HG03097 (cell line): Measurements from ENCODE around the gene XKRX.

Experiments used
- ATAC-seq: cut with Tn5 transposase; IDR thresholded peaks from one replicate; pipeline ENCODE4 v1.9.1; 2021; ENCODE audit not compliant: unreplicated experiment, low FRiP score

Gene XKRX

GRCh38 chrX:100928660-100929613 is at the start of gene XKRX:
Gene XKRX (minus strand): TSS chrX:100928917. CDS start chrX:100928304, 613 bp downstream.
- no peak for ATAC-seq

- no peak for ATAC-seq
Observed at GRCh38 chrX:100976211-100976610, 47.5 kb upstream of the XKRX start.

DNA sequence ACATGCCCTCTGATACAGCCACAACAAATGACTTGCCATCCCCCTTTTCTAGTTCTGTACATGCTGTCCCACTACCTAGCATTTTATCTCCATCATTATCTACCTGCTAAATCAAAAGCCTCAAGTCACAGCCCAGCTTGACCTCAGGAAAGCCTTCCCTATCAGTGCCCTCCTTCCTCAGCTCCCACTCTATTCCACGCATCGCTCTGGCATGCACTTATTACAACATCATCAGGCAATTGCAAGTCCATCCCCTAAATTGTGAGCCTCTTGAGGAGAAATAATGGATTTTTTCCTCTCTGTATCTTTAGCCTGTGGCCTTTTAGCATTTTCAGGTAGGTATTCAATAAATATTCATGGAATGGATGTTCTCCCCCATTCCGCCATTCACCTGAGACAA is 46.5 kb upstream of the XKRX start:
- no peak for ATAC-seq

DNA sequence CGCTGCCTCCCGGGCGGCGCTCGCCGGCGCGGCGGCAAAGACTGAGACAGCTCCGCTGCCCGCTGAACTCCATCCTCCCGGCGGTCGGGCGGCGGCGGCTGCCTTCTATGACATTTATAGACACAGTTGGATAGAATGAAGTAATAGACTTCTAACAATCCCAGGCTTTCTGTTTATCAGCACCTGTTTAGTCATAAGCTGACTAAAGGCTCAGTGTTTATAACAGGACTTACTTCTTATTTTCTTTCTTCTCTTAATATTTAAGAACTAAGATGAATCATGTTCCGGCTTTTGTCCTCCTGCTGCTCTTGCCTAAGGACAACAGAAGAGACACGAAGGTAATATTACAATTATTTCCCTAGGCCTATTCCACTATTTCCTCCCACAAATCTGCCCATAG is 44.7 kb upstream of the XKRX start:
- no peak for ATAC-seq

GRCh38 chrX:100969936-100970335 is 41.2 kb upstream of the XKRX start:
- ATAC-seq: no peak

GRCh38 chrX:100969408-100969807 is 40.7 kb upstream of the XKRX start, which contains the start of gene ARL13A:
Gene ARL13A (plus strand): TSS chrX:100969708. CDS start chrX:100973690, 3,982 bp downstream.
- ATAC-seq: no peak

GRCh38 chrX:100964362-100964761 is 35.6 kb upstream of the XKRX start:
- ATAC-seq: no peak

GRCh38 chrX:100962811-100963210 is 34.1 kb upstream of the XKRX start:
- no peak for ATAC-seq

DNA sequence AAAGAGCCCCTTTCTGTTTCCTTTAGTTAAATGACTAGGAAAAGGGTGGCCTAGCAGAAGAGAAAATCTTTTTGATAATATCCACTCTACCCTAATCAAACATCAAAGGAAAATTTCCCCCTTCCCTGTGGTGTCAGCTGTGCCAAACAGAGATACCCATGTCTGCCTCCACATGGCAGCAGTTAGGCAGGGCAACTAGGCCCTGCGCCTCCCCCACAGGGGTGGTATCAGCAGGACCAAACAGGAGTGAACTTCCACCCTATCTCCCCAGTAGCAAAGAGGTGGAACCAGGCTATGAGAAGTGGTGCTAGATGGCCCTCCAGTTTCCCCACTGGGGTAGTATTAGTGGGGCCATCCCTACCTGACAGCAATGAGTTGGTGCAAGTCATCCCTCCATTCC is 19.8 kb upstream of the XKRX start:
- ATAC-seq: no peak

- ATAC-seq: no peak
Observed at GRCh38 chrX:100946299-100946927, 17.7 kb upstream of the XKRX start.

DNA sequence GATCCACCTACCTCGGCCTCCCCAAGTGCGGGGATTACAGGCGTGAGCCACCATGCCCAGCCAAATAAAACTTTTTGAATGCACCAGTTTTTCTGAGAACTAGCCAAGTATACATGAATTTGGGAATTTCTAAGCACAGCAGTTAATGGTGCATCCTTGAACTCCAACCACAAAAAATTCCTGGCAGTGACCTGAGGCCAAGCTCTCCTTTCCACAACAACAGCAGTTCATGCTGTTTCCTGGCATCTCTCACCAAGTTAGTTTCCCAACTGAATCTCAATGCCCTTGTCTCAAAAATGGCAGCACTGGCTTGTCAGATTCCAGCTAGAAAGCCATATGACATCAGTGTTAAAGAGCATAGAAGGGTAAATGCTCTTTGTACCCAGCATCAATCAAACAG is 15.9 kb upstream of the XKRX start:
- ATAC-seq: no peak

DNA sequence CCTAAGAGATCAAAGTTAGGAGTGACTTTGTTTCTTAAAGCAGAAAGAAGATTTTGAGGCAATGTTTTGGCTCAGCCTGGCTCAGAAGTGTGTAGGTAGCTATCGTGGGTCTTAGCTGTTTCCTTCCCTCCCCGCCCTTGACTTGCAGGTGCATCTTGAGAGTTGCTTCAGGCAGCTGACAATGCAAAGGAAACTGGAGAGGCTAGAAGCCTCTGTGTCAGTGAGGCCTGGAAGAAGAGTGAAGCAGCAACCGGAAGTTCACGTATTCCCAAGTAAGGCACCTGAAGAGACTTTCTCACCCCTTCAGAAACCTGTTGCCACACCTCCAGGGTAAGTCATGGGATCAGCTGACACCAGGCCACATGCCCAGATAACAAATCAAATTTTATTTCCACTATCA is 10.6 kb upstream of the XKRX start:
- no peak for ATAC-seq

DNA sequence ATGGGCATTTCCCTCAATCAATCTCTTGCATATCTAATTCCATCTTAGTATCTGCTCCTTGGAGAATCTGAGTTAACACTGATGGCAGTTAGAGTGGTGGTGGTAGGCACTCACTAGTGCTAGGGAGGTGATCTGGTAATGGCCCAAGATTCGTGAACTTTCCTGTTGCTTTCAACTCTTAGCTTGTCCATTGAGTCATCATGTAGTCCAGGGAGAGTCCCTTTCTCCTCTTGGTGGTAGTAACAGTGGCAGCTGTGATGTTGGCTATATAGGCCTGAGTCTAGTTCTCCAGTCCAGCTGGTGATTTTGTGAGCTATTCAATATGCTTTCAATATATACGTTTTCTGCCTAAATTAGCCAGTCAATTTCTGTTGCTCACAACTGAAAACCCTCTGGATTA is 7.0 kb upstream of the XKRX start:
- no peak for ATAC-seq

DNA sequence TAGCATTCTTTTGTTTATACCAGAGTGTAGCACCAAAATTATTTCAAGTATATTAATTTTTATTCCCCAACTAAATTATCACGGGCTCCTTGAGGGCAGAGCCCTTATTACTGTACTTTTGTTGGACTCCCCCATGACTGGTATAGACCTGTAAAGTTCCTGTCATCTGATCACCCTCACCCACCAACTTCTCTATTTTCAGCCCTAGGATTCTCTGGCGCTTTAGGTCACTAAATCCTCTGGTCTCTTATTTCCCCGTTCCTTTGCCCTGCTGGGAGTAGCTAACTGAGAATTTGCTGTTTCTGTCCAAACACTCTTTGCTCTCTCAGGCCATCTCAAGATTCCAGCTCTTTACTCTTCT is 3.2 kb upstream of the XKRX start:
- ATAC-seq: peak; percentile 14

DNA sequence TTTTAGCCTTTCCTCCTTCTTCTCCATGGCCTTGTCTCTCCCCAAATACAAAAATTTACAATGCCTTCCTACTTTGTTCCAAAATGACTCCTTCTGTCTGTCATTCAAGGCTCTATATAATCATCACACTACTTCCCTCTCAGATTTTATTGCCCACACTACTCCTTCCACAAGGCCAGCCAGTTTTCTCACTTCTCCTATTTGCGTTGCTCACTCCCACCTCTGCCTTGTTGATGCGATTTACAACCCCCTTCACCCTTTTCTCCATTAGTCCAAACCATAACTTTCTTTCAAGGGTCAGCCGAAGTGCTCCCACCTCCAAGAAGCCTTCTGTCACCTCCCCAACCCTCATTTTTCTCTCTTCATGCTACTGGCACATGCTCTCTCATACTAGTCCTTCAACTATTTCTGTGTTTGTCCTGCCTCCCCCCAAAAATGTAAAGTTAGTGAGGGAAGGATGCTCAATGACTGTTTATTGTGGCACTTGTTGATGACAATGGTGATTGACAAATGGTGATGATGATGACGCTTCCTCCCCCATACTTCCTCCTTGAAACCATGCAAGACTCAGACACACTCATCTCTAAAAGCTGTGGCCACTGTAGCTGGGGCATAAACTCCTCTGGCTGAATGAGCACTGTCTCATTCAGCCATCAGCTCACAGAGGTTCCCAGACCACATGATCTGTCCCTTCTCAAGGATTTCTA is 2.7 kb upstream of the XKRX start:
- peak; percentile 48 for ATAC-seq

- ATAC-seq: no peak
Observed at GRCh38 chrX:100926453-100926852, 2.3 kb downstream of the XKRX start.

DNA sequence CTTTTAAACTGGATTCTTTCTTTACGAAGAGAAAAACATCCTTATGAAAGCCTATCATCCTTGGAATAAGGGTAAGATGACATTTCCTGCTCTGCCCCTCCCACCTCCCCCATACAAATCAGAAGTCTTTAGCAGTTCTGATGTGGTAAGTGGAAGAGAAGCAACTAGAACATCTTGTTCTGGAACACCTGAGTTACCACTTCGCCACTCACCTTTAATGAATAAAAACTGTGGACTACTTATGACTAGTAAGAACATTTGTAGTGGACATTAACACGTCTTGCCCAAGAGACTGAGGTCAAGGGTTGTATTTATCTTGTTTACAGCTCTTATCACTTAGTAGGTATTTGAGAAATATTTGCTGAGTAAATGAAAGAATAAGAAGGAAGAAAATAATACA is 4.3 kb downstream of the XKRX start:
- no peak for ATAC-seq

DNA sequence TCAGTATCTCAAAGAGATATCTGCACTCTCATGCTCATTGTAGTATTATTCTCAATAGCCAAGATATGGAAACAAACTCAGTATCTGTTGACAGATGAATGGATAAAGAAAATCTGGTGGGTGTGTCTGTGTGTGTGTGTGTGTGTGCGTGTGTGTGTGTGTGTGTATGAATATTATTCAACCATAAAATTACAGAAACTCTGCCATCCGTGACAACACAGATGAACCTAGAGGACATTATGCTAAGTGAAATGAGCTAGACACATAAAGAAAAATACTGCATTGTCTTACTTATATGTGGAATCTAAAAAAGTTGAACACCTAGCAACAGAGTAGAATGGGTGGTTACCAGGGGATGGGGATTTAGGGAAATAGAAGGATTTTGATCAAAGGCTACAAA is 13.2 kb downstream of the XKRX start:
- no peak for ATAC-seq

DNA sequence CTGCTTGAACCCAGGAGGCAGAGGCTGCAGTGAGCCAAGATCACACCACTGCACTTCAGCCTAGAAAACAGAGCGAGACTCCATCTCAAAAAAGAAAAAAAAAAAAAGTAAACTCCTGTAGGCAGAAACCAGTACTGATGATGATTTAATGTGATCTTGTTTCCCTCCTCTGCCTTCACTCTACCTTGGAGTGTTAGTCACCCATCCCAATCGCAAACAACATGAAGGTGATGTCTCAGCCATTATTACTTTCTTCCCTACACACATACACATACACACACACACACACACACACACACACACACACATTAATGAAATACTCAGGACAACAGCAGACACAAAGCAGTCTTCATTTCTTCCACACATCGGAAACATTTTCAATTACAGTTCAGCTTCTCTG is 15.6 kb downstream of the XKRX start:
- no peak for ATAC-seq

DNA sequence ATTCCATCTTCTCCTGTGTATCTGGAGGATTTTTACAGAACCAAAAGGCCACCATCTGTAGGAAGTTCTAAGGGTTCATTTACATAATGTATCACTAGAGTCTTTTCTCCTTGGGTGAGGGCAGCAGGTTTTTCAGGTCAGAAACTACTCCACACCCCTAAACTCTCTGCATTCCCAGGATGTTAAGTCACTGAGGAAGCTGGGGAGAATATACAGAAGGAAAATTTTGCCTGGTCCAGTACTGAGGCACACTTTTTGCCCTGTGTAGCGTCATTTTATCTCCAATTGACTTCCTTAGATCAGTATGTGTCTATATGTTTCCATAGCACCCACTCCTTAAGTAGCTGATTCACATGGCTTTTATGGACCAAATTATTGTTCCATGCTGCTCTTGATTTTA is 17.0 kb downstream of the XKRX start:
- no peak for ATAC-seq

DNA sequence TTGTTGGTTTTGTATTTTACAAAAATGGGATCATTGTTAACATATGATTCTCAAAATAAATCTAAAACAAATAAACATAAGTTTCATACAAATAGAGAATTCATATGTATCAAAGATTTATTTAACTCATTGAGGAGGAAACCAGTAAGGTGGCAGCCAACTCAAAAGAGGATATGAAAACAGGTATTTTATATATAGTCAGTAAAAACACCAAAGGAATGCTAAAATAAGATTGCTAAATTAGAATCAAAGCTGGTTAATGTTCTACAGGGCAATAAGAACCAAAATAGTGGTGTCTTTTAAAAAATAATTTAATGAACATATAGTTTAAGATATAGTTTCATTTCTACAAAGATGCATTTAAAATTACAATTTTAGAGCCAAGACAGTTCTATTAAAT is 23.1 kb downstream of the XKRX start:
- no peak for ATAC-seq
